NOMO-1 treated with dmso at 0.1 percent for 144 hours (cell line): ENCODE data around the gene CD244.
"Not testable (repeated sequence)": the region's sequence is repeated elsewhere in the genome, so short reads cannot be mapped to it uniquely, and the experiment has no call there.

Experiments used
- DNase-seq: peaks from one replicate; lab custom pipeline; 2025; ENCODE audit not compliant: unreplicated experiment; lab: John Stamatoyannopoulos, UW

The CD244 gene

DNA sequence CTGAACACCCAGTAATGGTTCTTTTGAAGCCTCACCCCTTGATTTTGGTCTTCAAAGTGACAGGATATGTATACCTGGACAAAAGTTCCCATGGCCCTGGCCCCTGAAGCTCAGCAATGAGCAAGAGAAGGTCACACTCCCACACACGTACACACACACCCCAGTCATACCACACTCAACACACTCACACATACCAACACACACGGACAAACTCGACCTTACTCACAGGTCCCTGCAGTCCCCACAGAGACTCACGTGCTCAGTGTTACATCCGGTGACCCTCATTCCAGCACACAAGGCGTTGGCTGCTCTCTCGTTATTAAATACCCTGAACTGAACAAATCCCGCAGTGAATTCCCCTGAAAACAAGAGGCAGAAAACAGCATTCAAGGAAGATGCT lies 16.4 kb upstream of the CD244 start:
- DNase-seq = no peak

DNA sequence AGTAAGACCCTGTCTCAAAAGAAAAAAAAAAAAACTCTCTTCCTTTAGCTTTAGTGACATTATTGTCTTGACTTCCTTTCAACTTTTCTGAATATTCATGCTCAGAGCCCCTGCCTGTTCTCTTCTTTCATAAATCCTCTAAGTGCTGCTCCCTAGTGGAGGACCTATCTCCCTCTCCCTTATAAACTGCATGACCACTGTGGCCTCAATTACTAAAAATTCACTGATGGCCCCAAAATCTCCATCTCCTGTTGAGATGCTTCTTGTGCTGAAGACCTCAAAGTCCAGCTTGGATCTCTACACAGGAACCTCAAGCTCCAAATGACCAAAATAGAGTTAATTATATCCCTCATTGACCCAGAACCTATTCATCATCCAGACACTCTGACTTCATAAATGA lies 14.5 kb upstream of the CD244 start:
- DNase-seq = no peak

DNA sequence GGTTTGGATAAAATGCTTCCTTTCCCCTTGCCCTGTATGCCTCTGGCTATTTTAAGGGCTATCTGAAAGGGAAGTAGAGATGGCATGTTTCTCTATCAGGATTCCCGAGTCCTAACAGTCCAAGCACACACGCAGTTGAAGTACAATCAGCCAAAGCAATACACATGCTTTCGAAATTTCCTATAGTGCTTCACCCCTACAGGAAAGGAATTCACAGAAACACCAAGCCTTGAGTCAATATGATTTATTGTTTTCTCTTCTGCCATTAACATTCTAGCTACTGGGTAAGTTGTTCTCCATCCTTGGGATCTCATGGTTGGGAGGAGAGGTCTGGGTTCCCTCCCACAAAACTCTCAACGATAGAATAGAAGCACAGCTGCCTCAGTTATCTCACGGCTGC lies 13.6 kb upstream of the CD244 start:
- DNase-seq = no peak

DNA sequence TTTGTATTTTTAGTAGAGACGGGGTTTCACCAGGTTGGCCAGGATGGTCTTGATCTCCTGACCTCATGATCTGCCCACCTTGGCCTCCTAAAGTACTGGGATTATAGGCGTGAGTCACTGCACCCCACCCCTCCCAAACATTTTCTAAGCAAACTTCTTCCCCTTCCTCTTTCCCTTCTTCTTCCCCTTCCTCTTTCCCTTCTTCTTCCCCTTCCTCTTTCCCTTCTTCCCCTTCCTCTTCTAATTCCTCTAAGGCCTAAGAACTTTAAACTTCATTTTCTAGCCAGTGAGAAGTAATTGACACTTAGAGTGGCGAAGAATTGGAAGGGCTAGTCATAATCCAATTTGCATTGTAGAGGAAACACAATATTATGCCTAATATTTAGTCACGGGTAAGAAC lies 12.9 kb upstream of the CD244 start:
- peak; percentile 26 for DNase-seq

DNA sequence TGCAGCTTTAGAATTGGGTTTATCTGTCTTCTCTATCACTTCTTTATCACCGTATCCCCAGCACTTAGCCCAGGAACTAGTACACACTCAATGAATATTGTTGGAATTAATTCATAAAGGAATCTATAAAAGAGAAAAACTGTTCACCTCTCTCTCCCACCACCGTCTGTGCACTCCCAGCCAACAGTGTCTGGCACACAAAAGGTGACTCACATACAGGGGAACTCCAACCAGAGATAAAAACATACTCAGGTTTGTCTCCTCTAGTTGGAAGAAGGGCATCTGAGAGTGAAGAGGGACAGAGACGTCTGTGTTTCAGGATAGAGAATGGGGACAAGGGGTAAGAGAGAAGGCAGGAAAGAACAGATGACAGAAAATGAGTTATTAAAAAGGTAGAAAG lies 12.2 kb upstream of the CD244 start:
- DNase-seq = no peak

DNA sequence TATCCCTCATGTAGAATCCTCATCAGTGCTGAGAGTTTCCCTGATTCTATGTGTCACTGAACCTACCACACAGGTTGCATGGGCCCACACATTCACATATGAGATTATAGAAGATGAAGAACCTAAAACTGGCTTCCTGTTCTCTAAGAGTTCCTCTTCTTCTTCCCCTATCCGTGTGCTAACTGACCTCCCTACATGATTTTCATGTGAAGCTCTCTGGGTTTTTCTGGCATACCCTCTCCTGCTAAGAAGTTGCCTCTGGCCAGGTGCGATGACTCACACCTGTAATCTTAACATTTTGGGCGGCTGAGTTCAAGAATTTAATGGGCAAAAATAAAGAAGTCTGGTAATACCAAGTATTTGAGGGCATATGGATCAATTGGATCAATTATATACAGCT lies 5.5 kb upstream of the CD244 start:
- peak; percentile 79 for DNase-seq

DNA sequence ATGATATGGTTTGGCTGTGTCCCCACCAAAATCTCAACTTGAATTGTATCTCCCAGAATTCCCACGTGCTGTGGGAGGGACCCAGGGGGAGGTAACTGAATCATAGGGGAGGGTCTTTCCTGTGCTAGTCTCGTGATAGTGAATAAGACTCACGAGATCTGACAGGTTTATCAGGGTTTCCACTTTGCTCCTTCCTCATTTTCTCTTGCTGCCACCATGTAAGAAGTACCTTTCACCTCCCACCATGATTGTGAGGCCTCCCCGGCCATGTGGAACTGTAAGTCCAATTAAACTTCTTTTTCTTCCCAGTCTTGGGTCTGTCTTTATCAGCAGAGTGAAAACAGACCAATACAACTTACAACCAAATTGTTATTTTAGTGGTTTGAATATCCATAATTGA lies 5.0 kb upstream of the CD244 start:
- DNase-seq = not testable (repeated sequence)

DNA sequence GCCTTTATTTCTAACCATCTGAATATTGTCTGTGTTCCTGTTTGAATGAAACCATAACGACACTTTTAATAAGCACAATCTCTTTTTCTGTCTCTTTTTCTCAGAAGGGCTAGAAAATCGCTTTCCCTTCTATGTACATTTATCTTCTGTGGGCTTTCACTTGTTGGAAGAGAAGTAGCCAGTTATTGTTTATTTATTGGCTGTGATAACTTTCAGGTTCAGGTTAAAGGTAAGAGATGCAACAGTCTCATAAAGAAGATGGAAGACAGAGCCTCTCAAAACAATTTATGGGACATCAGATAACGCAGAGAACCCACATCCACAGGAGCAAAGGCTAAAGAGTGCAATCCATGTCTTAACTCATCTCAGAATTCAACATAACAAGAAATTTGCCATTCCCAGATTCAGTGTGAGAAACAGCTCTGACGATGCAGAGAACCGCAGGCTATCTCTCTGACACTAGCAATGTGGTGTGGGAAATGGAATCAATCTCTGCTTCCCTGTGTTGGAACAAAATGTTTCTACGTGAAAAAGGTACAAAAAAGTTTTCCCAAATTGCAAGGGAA lies 4.1 kb upstream of the CD244 start:
- DNase-seq = no peak

DNA sequence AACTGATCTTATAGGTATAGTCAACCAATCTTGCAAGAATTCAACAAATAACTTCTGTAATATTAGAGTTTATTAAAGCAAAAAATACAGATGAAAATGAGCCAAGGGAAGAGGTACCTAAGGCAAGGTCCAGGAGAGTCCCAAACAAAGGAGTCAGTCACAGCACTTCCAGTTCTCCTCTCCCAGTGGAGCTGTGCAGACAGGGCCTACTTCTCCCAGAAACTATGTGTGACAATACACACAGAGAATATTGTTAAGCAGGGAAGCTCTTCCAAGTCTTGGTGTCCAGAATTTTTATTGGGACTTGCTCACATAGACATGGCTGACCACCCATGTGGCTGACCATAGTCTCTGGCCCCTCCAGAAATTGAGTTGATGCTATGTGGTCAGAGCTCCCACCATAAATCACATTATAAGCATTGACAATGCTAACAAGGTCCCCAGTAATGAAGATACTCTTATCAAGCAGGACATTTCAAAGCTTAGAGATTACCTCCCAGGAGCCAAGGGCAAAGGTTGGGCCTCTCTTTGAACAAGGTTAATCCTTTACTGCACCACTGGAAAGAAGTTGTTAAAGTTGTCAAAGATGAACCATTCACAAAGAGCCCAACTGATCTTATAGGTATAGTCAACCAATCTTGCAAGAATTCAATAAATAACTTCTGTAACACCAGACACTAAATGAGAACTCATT lies 3.5 kb upstream of the CD244 start:
- DNase-seq = no peak

DNA sequence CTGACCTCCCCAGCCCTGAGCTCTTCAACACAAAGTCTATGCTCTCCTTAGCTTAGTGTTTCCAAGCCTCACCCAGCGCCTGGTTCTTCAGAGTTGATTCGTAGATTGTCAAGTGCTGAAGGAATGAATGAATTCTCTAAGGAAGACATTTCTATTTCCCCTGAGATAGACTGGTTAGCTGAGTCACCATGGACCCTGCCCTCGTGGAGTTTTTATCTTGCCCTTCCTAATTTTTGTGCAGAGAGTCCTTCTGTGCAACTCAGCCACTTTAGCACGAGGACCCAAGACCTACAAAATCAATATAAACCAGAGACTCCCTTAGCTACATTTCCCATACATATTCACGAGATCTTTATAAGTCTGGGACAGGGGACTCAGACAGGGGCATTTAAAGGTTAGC lies 2.6 kb upstream of the CD244 start:
- DNase-seq = no peak

DNA sequence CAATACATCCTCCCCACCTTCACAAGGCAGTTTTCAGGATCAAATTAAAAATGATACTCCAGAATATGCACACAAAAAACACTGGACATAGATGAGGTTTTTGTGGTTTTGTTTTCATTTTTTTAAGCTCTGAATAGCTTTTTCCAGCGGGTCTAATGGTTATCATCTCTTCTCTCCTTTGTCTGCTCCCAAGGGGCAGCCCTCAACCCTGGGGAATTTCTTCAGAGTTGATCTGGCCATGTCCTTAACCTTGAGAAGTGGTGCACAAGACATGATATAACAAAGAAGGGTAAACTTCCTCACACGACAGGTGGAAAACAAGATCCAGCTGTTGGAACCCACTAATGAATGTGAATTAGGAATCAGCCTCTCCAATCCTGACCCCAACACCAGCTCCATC lies 1.5 kb upstream of the CD244 start:
- DNase-seq = no peak

DNA sequence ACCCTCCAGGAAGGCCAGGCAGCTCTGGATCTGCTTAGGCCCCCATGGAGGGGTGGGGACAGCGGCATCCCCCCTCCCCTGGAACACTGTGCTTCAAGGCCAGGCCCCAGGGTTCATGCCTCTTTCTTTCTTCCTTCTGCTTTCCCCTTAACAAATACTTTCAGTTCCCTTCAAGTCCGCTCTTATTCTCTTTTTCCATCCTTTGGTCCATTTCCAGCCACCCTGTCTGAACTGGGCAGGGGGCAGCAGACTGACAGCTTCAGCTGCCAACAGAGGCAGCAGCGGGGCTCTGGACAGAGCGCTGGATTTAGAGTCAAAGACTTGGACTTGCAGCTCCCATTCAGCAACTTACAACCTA lies 1.1 kb upstream of the CD244 start:
- peak; percentile 74 for DNase-seq

DNA sequence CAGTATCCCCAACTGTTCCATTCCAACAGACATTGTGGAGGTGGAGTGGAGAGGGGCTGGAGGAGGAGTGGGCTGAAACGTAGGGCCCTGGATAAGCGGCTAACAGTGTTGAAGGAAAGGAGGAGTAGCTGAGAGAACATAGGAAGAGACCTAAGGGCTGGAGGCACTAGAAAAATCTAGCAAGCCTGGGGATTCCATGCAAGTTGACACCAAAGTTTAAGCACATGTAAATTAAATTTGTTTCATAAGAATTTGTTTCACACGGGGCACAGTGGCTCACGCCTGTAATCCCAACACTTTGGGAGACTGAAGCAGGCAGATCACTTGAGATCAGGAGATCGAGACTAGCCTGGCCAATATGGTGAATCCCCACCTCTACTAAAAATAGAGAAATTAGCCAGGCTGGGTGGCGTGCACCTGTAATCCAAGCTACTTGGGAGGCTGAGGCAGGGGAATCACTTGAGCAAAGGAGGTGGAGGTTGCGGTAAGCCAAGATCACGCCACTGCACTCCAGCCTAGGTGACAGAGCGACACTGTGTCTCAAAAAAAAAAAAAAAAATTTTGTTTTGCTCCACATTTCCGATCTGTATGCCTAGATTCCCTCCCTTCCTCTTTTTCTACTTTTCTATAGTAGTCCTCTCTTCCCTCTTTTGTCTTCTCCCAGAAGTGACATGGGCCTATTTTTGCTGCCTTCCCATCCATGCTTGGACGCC lies 530 bp upstream of the CD244 start:
- DNase-seq = peak; percentile 74

DNA sequence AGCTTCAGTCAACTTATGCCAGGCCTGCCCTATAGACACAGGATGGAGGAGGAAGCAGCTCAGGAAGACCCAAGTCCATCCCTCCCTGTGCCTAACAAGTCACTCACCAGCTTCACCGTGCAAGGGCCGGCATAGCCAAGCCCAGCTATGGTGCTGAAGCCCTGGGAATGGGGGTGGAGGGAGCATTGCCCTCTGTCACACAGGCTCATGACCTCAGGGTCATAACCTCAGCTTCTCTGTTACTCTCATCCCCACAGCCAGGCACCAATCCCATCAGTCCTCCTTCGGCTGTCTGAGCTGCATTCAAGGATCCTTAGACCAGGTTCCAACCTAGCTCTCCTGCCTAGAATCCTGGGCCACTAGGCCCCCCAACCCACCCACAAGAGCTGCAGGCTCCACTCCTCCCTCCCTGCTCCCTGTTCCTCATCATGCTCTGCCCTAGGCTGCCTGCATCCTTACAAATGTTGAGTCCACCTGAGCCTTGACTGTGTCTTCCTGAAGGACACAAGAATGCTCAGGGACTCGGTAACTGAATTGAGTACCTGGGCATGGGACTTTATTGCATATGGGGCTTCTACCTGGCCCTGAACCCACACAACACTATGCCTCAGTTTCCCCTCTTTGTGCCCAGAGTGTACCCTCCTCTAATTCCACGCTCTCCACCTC lies 1.7 kb downstream of the CD244 start:
- no peak for DNase-seq

DNA sequence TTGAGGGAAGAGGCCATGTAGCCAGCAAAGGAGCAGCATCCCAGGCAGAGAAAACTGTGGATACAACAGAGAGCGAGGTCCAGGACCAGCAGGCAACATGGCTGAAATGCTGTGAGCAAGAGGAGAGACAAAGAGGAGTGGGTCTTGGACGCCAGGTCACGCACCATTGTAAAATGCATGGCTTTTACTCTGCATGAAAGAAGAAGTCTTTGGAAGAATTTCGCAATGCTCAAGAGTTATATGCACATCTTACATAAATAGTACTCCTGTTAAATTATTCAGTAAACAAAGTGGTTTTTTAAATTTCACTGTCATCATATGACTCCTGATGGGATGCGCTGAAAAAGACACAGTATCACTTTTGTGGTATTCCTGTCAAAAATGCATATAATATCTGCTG lies 3.5 kb downstream of the CD244 start:
- DNase-seq = peak; percentile 43

DNA sequence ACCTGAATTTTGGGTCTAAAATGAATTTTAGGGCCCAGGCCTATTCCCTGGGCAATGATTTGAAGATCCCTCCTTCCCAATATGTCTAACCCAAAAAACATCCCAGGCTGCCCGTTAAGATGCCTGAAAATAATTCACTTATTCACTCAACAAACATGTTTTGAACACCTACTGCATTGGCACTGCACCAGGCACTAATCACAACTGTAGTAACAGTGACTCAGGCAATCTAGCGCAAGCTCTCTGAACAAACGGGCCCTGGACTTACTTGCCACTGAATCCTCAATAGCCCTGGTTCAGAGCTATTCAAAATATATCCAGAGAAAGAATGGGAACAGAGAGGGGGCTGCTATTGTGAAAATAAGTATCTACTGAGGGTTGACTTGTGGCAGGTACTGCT lies 4.2 kb downstream of the CD244 start:
- DNase-seq = no peak

DNA sequence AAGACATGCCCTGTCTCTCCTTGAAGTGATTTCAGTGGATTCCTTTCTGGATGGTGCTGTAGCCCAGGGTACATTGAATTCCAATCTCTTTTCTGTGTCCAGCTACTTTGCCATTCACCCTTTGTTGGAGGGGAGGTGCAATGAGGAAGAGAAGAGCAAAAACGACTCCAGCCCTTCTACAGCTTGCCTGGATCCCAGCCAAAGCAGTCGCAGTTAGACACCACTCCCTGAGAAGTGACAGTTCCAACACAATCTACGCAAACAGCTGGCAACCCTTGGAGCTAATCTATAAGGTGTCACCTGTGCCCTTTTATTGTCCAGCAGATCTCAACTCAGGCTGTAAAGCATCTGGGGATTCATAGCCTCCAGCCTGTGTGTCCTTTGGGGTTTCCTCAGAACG lies 4.6 kb downstream of the CD244 start:
- no peak for DNase-seq

DNA sequence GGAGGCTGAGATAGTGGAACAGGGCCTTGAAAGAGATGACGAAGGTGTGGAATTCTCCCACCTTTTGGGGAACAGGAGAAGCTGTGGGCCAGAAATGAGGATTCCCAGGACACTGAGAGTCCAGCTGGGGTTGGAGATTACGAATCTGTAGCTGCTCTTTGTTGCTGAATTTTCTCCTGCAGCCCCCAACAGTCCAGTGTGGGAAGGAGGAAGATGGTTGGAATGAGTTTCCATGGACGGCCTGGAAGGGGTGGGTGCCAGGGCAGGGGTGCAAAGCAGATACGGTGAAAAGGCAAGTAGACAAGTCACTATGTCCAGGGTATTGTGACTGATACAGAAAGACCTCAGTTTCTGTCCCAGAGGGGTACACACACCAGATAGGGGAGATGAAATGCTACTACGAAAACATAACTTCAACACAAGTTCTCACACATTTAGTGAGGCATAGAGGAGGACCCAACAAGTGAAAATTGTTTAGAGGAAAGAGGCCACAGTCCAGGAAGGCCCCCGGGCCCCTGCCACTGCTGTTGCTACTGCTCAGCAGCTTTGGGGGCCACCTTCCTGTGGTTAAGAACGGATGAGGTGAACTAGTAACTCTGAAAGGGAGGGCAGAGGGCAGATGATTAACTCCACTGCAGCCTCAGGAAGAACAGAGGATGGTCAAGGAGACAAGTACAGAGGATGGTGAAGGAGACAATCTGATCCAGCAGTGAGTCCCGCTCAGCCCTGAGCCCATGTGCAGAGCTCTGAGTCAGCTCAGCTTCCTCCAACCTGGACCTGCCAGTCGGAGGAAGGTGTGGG lies 7.3 kb downstream of the CD244 start:
- DNase-seq = no peak

DNA sequence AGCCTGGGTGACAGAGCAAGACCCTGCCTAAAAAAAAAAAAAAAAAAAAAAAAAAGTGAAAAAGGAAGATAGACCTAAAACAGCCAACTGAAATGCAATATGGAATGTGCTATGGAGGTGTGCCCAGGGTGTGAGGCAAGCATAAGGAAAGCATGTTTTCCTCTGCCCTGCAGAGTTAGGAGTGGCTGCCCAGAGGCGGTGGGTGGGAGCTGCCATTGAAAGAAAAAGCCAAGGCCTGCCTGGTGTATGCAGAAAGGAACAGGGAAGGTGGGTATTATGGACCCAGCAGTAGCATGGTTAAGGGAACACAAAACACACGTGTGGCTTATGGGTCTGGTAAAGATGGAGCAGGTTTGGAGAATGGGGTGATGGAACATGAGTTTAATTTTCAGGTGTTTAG lies 8.9 kb downstream of the CD244 start:
- DNase-seq = no peak

DNA sequence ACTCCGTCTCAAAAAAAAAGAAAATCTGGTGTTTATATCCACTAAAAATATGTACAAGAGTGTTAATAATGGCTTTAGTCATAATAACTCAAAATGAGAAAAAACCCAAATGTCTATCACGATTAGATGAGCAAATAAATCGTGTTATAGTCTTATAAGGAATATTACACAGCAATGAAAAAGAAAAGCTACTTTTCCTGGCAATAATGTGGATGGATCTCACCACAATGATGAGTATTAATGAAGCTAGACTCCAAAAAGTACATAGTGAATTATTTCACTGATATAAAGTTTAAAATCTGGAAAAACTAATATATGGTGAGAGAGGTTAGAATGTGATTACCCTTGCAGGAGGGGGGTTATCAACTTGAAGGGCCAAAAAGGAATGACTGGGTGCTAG lies 9.7 kb downstream of the CD244 start:
- no peak for DNase-seq

DNA sequence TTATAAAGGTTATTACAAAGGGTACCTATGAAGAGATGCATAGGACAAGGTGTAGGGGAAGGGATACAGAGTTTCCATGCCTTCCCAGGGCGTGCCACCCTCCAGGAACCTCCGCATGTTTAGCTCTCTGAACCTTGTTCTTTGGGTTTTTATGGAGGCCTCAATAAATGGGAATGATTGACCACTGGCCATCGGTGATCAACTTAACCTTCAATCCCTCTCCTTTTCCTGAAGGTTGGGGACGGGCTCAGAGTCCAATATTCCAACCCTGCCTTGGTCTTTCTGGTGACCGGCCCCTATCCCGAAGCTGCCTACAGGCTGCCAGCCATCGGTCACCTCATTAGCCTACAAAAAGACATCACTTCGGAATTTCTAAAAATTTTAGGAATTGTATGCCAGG lies 11.7 kb downstream of the CD244 start:
- DNase-seq = no peak
